DND-41 (cell line): Measurements from ENCODE around the gene SRRM3.
"Not testable (repeated sequence)": the region's sequence is repeated elsewhere in the genome, so short reads cannot be mapped to it uniquely, and the experiment has no call there.

Source experiments
- EZH2 ChIP-seq: IDR thresholded peaks from 3 replicates; pipeline ENCODE4 v1.6.1; 2012; ENCODE audit warnings: borderline replicate concordance, low read depth, mild to moderate bottlenecking, moderate library complexity, low read length, inconsistent platforms; ENCODE audit not compliant: severe bottlenecking
- TF ChIP-seq, protein P1 (sequence below): IDR thresholded peaks from 2 replicates; pipeline ENCODE4 v1.5.1; 2012; ENCODE audit warnings: borderline replicate concordance, low read length, moderate library complexity, mild to moderate bottlenecking; ENCODE audit not compliant: poor library complexity, severe bottlenecking; ENCODE audit errors: extremely low read depth

DNA sequence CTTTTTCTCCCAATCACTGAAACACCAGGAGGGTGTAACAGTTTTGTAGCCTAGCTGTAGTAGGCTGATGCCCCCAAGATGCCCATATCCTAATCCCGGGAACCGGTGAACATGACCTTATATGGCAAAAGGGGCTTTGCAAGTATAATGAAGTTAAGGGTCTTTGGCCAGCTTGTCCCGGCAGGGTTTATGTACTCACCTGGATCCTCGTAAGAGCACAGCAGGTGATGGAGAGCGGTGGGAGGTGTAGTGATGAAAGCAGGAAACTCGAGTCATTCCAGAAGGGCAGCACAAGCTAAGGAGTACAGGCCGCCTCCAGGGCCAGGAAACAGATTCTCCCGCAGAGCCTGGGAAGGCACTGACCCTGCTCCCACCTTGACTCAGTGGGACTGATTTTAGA is 37.9 kb upstream of the SRRM3 start:
- not testable (repeated sequence) for TF ChIP-seq EZH2
- TF ChIP-seq, protein P1, sequence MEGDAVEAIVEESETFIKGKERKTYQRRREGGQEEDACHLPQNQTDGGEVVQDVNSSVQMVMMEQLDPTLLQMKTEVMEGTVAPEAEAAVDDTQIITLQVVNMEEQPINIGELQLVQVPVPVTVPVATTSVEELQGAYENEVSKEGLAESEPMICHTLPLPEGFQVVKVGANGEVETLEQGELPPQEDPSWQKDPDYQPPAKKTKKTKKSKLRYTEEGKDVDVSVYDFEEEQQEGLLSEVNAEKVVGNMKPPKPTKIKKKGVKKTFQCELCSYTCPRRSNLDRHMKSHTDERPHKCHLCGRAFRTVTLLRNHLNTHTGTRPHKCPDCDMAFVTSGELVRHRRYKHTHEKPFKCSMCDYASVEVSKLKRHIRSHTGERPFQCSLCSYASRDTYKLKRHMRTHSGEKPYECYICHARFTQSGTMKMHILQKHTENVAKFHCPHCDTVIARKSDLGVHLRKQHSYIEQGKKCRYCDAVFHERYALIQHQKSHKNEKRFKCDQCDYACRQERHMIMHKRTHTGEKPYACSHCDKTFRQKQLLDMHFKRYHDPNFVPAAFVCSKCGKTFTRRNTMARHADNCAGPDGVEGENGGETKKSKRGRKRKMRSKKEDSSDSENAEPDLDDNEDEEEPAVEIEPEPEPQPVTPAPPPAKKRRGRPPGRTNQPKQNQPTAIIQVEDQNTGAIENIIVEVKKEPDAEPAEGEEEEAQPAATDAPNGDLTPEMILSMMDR = not testable (repeated sequence)
